ENCODE results near the gene ABI1.

The ABI1 gene

DNA sequence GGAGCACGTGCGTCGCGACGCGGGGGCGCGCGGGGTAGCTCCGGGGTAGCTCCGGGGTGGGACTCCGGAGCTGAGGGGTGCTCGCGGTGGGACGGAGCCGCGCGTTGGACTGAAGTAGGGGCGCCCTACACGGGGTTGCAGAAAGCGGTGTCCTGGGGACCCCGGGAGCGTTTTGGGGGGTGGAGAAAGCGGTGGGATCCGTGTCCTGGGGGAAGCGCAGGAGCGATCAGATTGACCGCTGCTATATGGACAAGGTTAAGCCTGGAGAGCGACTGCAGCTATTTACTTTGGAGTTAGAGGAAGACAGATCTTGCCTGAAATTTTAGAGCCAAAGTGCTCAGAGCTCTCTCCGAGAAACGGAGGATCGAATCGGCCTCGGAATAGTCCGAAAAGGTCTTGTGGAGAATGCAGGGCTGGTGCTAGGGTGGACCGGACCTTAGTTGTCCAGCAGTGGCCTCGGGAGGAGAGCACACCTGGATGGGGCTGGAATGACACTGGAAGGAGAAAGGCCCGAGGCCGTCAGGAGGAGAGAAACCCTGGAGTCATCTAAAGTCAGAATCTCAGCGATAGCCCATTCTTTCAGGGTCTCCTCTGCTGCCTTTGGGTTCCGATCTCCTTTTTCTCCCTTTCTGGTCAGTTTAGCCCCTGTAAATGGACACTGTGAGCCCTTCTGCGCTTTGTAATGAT, 162.7 kb downstream of the ABI1 start:
- in situ Hi-C loops (cut with HindIII; ENCODE audit: low pct_ligation_motif_present, low pct_unique_long_range_greater_than_20kb, low sequenced_read_pairs) = no loop called here
- DNase-seq = peak; percentile 3

DNA sequence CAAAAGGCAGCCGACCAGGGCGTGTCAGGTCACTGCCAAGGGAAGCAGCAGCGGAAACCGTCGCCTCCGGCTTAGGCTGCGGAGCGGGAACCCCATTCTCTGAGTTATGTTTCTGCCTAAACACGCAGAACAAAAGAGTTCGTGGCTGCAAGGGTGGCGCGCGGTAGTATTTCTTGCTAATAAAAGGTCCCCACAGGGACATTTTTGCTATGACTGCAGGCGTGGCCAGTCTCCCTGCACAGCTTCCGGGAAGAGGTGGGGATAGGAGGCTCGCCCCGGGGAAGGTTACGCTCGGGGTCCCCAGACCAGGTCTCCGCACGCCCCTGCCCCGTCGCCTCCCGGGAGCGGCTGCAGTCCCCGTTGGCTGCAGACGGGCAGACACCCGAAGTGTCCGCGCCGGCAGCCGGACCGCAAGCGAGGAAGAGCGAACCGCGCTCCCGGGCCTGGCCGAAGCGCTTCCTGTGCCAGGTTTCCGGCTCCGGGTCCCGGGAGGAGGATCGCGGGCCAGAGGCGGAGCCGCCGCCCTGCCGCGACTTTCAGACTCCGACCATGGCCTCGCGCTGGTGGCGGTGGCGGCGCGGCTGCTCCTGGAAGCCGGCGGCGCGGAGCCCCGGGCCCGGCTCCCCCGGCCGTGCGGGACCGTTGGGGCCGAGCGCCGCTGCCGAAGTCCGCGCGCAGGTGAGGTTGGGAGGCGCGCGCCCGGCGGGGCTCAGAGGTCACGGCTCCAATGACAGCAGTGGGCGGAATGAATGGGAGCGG, 163.4 kb downstream of the ABI1 start, which contains the start of gene PDSS1:
Gene PDSS1 (plus strand): TSS at position 539 of the 759 bp plus-strand sequence. CDS start 11 bp downstream, at position 550.
- DNase-seq = peak; percentile 63
- in situ Hi-C loops (cut with HindIII; ENCODE audit: low pct_ligation_motif_present, low pct_unique_long_range_greater_than_20kb, low sequenced_read_pairs) = no loop called here

DNA sequence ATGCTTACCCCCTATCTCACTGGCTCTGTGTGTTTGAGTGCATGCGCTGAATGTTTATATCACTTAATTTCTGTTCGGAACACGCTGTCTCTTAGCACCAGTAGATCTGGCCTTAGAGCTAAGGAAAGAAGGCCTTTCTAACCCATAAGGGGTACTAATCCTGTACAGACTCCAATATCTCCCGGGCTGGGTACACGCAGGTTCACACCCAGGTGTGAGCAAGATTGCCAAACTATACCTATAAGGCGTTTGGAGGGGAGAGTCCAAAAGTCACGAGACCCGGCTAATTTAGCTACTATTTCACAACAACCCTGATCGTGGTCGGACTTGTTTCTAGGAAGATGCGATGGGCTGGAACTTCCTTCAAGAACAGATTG, 164.0 kb downstream of the ABI1 start:
- no peak for DNase-seq
- in situ Hi-C loops (cut with HindIII; ENCODE audit: low pct_ligation_motif_present, low pct_unique_long_range_greater_than_20kb, low sequenced_read_pairs) = no loop called here
